GM19397 (cell line): ENCODE measurements around the gene MCEMP1.

ENCODE experiments used
- ATAC-seq: cut with Tn5 transposase; IDR thresholded peaks from one replicate; pipeline ENCODE4 v1.9.1; 2021; ENCODE audit warnings: mild to moderate bottlenecking, moderate library complexity; ENCODE audit not compliant: unreplicated experiment

MCEMP1 gene

DNA sequence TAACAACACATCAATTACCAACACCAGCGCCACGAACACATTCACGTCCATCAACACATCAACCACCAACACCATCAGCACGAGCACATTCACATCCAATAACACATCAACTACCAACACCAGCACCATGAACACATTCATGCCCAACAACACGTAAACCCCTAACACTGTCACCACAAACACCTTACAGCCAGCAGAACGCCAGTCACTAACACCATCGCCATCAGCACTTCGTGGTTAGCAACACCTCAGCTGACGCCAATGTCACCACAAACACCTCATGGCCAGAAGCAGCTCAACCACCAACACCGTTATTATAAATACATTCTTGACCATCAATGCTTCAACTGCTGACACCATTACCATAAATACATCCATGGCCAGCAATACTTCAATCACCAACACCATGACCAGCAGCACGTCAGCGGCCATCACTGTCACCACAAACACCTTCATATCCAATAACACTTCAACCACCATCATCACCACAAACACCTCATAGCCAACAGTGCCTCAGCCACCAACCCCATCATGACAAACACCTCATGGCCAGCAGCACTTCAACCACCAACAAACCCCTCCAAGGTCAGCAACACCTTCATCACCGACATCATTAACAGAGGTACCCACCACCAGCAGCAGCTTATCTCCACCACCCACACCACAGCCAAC is 15.7 kb downstream of the MCEMP1 start:
- no peak for ATAC-seq

DNA sequence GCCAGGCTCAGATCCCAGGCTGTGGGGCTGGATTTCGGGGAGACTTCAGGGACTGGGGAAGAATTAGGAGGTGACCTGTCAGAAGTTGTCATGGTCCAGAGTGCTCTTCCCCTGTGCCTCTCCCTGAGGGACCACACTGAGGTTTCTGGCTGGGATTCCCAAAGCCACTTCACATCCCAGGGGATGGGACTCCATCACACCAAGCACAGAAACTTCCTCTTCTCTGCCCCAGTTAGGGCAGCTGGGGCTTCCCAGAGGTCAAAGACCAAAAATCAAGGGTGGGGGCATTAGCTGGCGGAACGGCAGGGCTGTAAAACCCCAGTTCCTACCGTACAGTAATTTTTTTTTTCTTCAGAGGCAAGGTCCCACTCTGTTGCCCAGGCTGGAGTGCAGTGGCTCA is 17.6 kb downstream of the MCEMP1 start:
- ATAC-seq: no peak

DNA sequence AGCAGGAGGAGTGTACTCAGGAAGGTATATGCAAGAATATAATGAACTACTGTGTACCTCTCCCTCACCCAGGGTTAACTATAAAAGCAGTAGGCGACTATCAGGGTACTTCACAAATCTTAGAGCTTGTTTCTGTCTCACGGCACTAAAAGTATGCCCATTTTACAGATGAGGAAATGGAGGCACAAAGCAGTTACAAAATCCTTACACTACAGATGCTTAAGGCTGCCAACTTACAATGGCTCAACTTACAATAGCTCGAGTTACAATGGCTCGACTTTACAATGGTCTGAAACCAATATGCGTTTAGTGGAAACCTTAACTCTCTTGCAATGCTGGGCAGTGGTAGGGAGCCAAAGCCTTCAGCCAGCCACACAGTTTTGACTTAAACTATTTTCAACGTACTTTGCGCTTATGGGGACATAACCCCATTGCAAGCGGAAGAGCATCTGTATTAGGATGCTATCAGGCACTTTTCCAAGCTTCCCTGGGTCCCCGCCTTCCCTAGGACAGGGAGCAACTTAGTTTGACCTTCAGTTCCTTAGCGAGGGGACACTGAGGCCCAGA is 20.9 kb downstream of the MCEMP1 start:
- no peak for ATAC-seq

DNA sequence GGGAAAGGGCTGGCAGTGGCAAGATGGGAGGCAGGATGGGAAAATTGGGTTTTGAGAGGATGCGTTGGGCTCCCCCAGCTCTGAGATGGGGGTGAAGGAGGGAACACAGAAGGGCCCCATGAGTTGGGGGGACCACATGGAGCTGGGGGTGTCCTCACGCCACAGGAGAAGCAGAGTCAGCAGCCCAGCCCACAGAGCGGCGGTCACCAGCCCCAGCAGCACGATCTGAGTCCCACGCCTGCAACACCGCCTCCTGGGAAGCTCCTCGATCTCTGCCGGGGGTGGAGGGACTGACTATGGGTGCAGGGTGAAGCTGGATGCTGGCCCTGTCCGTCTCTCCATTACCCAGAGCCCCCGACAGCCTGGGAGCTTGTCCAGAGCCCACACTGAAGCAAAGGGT is 21.7 kb downstream of the MCEMP1 start:
- no peak for ATAC-seq

DNA sequence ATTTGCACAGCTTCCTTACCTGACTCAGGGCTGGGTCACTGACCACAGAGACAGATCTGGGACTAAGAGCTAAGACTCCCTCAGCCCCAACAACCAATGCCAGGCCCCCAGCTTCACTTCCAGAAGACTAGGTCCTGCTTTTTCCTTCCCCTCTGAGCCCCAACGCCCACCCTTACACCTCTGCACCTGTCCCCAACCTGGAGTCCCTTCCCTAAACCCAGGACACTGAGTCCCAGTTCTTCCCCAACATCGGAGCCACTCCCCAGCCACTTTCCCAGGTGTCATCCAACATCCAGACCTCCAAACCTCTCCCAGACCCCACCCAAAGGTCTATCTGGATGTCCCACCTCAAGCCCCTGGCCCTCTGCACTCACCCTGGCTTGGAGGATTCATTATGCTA is 22.1 kb downstream of the MCEMP1 start:
- no peak for ATAC-seq

DNA sequence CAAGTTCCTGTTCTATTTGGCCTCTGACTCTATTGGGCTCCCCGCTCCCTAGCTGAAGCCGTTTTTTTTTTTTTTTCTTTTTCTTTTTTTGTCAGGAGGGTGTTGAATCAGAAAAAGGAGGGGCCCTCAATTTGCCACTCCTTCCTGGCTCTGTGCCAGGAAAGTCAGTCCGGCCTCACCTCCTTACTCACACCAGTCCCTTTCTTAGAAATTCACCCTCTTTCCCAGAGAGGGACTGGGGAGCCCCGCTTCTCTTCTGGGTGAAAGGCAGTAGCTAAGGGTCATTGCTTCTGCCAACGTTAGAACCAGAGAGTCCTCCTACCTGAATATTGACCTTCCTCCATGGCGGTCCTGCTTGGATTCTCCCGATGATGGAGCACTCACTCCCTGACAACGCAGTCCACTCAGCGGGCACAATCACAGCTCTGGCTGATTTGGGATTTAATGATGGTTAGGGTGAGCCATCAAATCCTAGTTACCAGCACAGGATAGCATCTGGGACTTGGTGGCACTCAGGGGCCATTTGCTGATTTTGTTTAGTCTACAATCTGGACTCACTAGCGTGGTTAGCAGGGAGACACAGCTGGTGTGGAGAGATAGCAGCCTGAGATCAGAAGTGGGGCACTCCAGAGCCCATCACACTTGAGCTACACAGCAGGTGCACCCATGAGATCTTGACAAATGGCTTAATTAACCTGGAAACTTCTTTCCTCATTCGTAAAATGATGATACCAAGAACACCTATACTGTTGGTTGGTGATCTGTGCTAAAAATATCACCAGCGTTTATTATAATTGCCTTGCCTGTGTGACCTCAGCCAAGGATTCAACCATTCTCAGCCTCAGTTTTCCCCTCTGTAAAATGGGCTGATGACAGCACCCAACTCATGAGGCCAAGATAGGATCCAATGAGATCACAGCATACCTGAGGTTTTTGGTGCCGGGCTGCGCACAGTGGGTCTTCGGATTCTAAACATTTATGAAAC is 22.8 kb downstream of the MCEMP1 start:
- ATAC-seq: no peak

DNA sequence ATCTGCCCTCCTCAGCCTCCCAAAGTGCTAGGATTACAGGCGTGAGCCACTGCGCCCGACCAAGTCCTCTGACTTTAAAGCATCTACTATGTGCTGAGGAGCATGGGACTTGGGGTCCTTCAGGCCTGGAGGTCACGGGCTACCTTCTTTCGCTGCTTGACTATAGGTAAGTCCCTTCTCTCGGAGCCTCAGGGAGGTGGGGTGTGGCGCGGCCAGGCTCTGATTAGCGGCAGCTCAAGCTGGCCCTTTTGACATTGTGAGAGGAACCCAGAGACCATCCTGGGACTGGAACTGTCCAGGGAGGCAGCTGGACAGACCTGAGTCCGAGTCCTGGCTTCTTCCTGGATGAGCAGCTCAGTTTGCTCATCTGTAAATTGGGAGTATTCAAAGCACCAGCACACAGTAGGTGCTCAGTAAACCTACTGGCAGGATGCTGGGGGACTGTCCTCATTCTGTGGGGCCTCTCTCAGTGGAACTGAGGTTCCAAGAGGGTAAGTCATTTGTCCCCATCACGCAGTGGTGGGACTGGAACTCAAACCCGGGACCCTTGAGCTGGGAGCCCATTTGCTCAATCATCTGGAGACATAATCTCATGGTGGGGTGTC is 24.3 kb downstream of the MCEMP1 start:
- no peak for ATAC-seq

DNA sequence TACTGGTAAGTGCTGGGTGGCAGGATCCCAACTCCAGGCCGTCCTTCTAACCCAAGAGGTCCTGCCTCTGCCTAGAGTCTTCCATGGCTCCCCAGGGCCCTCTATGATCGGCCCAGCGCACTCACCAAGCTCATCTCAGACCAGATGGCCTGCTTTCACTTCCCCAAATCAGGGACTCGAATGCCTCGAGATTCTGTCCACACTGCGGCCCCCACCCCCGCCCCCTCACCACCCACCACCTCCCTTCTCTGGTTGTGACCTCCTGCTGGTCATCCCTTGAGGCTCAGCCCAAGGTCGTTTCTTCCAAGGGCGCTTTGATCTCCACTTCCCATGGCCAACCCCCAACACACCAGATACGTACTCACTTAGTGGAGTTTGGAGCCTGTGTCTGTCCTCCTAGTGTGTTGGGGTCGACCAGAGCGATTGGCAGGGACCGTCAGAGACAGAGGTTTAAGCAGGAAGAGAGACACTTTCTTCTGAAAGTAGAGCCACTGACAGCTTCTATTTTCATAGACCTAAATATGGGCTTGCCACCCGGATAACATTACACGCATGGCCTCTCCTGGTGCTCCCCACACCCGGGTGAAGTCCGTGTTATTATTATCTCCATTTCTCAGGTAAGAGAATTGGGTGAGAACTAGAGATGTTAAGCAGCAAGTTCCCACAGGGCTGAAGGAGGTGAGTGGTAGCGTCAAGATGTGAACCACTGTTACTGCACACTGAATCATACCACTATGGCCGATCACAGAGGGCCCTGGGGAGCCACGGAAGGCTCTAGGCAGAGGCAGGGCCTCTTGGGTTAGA is 25.0 kb downstream of the MCEMP1 start, which contains the start of gene FCER2:
TSS of gene FCER2 (minus strand) at position 478 of the 804 bp plus-strand sequence. CDS start 2,371 bp downstream, outside the sequence.
- ATAC-seq: peak; percentile 47

DNA sequence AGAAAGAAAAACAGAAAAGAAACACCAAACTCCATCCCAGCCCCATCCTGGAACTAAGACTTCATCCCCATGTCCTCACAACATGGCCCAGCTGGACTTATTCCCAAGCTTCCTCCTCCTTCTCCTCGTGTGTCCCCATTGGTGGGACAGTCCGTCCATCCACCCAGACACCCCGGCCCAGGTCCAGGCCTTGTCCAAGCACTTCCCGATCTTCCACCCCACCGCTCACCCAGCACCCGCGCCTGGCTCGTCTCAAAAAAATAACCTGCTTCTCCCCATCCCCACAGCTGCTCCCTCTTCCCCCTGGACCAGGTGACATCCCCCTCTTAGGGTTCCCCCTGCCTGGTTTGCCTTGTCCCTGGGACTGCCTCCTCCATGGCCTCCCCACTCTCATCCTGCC is 26.4 kb downstream of the MCEMP1 start:
- ATAC-seq: no peak

DNA sequence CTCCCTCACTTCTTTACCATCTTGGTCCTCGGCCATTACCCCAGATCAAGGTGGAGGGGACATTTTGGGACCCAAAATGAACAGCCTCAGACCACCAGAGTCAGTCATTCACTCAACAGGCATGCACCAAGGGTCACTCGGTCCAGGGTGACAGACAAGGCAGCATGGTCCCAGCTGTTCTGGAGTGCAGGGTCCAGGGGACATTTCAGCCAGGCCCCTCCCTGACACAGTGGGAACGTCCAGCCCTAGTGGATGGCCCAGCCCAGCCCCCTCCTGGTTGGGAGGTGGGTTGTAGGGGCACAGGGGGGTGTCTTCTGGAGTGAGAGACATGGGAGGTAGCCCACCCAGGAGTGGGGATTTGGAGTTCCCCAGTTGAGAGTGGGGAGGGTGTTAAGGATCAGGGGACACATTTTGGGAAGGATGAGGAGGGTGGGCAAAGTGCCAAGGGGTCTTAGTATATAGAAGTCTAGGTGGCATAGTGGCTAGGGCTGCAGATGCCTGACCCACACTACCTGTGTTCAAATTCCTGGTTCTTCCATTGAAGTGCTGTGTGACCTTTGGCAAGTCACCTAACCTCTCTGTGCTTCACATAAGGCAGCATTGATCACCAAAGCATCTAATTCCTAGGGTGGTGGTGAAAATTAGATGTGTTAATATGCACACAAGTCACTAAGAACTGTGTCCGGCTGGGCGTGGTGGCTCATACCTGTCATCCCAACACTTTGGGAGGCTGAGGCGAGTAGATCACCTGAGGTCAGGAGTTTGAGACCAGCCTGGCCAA is 27.6 kb downstream of the MCEMP1 start:
- ATAC-seq: no peak

DNA sequence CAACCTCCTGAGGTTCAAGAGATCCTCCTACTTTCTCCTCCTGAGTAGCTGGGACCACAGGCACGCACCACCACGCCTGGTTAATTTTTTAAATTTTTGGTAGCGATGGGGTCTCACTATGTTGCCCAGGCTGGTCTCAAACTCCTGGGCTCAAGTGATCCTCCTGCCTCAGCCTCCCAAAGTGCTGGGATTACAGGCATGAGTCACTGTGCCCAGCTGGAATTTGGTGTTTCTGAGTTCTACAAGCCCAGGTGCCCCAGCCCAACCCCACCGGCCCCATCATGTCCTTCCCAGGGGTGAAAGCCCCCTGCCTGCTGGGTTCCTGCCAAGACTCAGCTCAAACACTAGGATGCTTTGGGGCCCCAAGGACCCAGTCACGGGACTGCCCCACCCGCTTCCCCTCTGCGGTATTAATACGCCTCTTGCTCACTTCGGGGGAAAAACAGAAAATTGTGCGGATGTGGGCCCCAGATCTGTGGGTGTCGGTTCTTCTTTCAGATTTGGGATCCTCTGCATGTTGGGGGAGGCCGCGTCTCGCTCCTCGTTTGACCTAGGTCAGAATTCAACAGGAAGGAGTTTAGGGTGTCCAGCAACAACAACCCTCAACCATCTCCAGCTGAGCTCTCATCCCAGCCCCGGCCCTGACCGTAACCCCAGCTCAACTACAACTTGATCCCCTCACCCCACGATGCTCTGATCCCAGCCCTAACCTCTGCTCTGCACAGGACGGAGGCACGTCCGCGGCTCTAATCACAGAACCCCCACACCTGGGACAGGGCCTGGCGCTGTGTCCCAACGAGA is 28.7 kb downstream of the MCEMP1 start:
- peak; percentile 52 for ATAC-seq

DNA sequence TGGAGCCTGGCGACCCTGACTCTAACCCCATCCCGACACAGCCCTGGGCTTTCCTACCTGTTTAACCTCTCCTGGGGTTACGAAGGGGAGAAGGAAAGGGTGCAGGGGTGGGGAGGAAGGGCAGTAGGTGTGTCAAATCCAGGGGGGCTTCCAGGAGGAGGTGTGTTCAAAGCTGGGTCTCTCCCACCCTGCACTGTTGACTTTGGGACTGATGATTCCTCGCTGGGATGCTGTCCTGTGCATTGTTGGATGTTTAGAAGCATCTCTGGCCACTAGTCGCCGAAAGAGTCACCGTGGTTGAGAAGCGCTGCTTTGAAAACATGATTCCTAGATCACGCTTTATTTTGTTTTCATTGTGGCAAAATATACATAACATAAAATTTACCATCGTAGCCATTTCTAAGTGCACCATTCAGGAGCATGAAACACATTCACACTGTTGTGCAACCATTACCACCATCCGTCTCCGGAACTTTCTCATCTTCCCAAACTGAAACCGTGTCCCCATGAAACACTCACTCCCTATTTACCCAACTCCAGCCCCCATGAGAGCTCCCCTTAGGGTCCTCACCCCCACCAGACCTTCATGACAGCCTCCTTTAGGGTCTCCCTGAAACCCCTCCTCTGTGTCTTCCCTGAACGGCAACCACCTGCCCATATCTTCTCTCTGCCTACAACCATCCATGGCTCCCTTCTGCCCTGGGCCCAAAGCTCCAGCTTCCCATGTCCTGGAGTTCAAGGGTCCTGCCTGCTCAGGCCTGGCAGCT is 29.5 kb downstream of the MCEMP1 start:
- no peak for ATAC-seq

DNA sequence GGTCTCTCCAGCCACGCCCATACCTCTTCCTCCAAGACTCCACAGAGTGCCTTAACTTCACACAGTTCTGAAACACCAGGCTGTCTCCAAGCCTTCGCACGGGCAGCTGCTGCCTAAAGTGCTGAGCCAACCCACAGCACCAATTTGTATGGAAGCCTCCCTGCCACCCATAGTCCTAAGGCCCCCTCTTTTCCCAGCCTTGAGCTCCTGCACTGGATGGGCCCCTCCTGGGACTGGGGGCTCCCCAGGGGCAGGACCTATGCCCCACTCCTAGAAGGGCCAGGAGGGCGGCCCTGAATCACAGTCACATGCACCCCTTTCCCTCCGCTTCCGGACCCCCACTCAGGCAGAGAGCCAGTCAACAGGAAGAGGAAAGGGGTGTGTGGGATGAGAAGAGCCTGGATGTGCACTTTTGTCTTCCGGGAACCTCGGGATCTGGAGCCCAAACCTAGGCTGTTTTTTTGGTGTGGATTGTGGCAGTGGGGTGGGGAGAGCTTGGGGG is 30.1 kb downstream of the MCEMP1 start:
- ATAC-seq: no peak

DNA sequence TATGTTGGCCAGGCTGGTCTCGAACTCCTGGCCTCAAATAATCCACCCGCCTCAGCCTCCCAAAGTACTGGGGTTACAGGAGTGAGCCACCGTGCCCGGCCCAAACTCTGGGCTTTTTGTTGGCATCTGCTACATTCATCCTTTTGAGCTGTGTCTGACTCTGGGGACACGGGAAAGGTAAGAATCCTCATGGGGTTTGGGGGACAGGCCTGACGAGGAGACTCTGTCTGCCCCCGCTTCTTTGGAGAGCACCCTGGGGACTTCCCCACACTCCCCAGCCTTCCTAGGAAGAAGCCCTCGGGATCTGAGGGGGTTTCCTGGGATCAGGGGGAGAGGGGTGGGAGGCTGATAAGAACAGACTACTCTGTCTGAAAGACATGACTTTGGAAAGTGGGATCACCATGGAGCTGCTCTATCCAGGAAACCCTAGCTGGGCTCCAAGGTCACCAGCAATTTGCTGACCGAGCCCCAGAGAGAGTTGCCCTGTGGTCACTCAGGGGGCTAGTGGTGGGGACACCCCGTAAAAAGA is 33.1 kb downstream of the MCEMP1 start:
- no peak for ATAC-seq

DNA sequence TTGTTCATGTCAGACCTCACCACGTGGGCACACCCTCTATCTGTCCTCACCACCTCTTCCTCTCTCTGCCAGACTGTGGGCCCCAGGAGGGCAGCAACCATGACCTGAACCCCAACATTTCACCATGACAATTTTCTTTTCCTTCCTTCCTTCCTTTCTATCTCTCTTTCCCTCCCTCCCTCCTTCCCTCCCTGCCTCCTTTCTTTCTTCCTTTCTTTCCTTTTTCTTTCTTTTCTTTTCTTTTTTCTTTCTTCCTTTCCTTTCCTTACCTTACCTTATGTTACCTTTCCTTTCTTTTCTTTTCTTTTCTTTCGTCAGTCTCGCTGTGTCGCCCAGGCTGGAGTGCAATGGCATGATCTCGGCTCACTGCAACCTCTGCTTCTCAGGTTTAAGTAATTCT is 33.7 kb downstream of the MCEMP1 start:
- ATAC-seq: no peak

DNA sequence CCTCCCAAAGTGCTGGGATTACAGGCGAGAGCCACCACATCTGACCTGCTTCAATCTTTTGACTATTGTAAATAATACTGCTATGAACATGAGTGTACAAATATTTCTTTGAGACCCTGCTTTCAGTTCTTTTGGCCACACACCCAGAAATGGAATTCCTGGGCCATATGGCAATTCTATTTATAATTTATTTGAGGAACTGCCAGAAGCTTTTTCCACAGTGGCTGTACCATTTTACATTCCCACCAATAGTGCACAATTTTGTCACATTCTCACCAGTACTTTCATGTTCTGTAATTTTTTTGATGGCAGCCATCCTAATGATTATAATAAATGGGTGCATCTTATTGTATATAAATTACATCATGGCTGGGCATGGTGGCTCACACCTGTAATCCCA is 38.8 kb downstream of the MCEMP1 start:
- no peak for ATAC-seq

DNA sequence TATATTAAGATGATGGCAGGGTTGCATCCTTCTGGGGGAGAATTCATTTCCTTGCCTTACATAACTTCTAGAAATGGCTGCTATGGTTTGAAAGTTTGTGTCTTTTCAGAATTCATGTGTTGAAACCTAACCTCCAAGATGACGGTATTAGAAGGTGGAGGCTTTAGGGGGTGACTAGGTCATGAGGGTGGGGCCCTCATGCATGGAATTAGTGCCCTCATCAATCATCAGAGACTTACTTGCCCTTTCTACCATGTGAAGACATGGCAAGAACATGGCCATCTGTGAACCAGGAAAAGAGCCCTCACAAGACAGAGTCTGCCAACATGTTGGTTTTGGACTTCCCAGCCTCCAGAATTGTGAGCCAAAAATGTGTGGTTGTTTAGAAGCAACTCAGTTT is 39.9 kb downstream of the MCEMP1 start:
- no peak for ATAC-seq

DNA sequence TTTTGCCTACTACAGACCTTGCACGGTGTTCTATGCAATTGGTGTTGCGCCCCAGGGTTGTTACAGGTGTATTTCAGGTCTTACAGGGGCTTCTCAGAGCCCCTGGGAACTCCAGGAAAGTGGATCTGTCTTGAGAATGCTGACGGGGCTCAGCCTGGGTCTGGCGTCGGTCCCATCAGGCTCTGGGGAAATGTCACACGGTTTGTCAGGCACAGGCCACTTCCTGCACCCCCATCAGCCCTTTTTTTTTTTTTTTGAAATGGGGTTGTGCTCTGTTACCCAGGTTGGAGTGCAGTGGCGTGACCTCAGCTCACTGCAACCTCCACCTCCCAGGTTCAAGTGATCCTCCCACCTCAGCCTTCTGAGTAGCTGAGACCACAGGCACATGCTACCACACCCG is 41.8 kb downstream of the MCEMP1 start:
- no peak for ATAC-seq
